ENCODE measurements around the gene CERCAM. TPM values are rescaled to one million over a fixed set of nuclear protein-coding genes. Genes with fewer than 3 reads are reported as not detected.

The CERCAM gene
- polyA plus RNA-seq, 1 donor (not counting 4 experiments of a cell fraction or from before 2014, with no cell fraction given) = 15.9 TPM

- H3K9me1 ChIP-seq (ENCODE audit: control insufficient read depth, extremely low read depth, insufficient read depth, low read length) = no peaks in the 10 kb centered on the region
- TF ChIP-seq, protein P1, sequence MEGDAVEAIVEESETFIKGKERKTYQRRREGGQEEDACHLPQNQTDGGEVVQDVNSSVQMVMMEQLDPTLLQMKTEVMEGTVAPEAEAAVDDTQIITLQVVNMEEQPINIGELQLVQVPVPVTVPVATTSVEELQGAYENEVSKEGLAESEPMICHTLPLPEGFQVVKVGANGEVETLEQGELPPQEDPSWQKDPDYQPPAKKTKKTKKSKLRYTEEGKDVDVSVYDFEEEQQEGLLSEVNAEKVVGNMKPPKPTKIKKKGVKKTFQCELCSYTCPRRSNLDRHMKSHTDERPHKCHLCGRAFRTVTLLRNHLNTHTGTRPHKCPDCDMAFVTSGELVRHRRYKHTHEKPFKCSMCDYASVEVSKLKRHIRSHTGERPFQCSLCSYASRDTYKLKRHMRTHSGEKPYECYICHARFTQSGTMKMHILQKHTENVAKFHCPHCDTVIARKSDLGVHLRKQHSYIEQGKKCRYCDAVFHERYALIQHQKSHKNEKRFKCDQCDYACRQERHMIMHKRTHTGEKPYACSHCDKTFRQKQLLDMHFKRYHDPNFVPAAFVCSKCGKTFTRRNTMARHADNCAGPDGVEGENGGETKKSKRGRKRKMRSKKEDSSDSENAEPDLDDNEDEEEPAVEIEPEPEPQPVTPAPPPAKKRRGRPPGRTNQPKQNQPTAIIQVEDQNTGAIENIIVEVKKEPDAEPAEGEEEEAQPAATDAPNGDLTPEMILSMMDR (optimal IDR thresholded peaks at IDR 0.05 in 1 of 3, IDR thresholded peaks at IDR 0.05 in 1 of 3, conservative IDR thresholded peaks at IDR 0.05 in 1 of 3; ENCODE audit: extremely low read depth in 1 of 3, insufficient read depth in 2 of 3, low read length in 3 of 3) = no peak
- TF ChIP-seq EZH2 (IDR thresholded peaks at IDR 0.05; ENCODE audit: low read length) = no peak
- H3K4me1 ChIP-seq (ENCODE audit: control insufficient read depth, extremely low read depth, insufficient read depth, low read length) = peaks cover under 1% of the 10 kb centered on the region
- no peaks in the 10 kb centered on the region for H4K20me1 ChIP-seq (ENCODE audit: control insufficient read depth, extremely low read depth, insufficient read depth, low read length)
- H3K4me3 ChIP-seq (ENCODE audit: control insufficient read depth in 2 of 3, extremely low read depth in 1 of 3, insufficient read depth in 2 of 3, low read depth in 1 of 3, low read length in 3 of 3) = no peak overlapping the region
- no peak overlapping the region for H3K27ac ChIP-seq (ENCODE audit: control insufficient read depth, insufficient read depth, low read length)
- no peak for FAIRE-seq
- H3K27me3 ChIP-seq (ENCODE audit: control insufficient read depth, extremely low read depth, insufficient read depth, low read length) = no peaks in the 10 kb centered on the region
- no peak for DNase-seq (ENCODE audit: low read depth, low spot score)
- dilution Hi-C loops (cut with MboI; ENCODE audit: extremely low pct_ligation_motif_present, low sequenced_read_pairs) = no loop called here
- no peaks in the 10 kb centered on the region for H3K9me3 ChIP-seq (ENCODE audit: control insufficient read depth, low read depth, low read length)
- peaks cover 0 to 12% of the 10 kb centered on the region in 2 experiments for H3K36me3 ChIP-seq (ENCODE audit: control insufficient read depth in 2 of 2, extremely low read depth in 1 of 2, insufficient read depth in 2 of 2, low read length in 2 of 2)
- no peak overlapping the region for H3K4me2 ChIP-seq (ENCODE audit: control insufficient read depth, extremely low read depth, insufficient read depth, low read depth, low read length)
- no peak overlapping the region for H3K9ac ChIP-seq (ENCODE audit: control insufficient read depth, extremely low read depth, insufficient read depth, low read length)
- no peak overlapping the region for H2AFZ ChIP-seq (ENCODE audit: control insufficient read depth, low read length)
- no peaks in the 10 kb centered on the region for H3K79me2 ChIP-seq (ENCODE audit: control insufficient read depth, insufficient read depth, low read length)
These were observed 8.2 kb downstream of the CERCAM start for GRCh38 chr9:128428644-128429512.

- dilution Hi-C loops (cut with MboI; ENCODE audit: extremely low pct_ligation_motif_present, low sequenced_read_pairs) = no loop called here
- no peaks in the 10 kb centered on the region for H3K9me1 ChIP-seq (ENCODE audit: control insufficient read depth, extremely low read depth, insufficient read depth, low read length)
- H3K79me2 ChIP-seq (ENCODE audit: control insufficient read depth, insufficient read depth, low read length) = no peaks in the 10 kb centered on the region
- DNase-seq (ENCODE audit: low read depth, low spot score) = no peak
- no peaks in the 10 kb centered on the region for H3K27me3 ChIP-seq (ENCODE audit: control insufficient read depth, extremely low read depth, insufficient read depth, low read length)
- no peaks in the 10 kb centered on the region for H4K20me1 ChIP-seq (ENCODE audit: control insufficient read depth, extremely low read depth, insufficient read depth, low read length)
- H3K9ac ChIP-seq (ENCODE audit: control insufficient read depth, extremely low read depth, insufficient read depth, low read length) = no peak overlapping the region
- H3K36me3 ChIP-seq (ENCODE audit: control insufficient read depth in 2 of 2, extremely low read depth in 1 of 2, insufficient read depth in 2 of 2, low read length in 2 of 2) = peaks cover 0 to 13% of the 10 kb centered on the region in 2 experiments
- no peak overlapping the region for H3K4me2 ChIP-seq (ENCODE audit: control insufficient read depth, extremely low read depth, insufficient read depth, low read depth, low read length)
- H2AFZ ChIP-seq (ENCODE audit: control insufficient read depth, low read length) = no peak overlapping the region
- H3K9me3 ChIP-seq (ENCODE audit: control insufficient read depth, low read depth, low read length) = no peaks in the 10 kb centered on the region
- H3K27ac ChIP-seq (ENCODE audit: control insufficient read depth, insufficient read depth, low read length) = no peak overlapping the region
- H3K4me3 ChIP-seq (ENCODE audit: control insufficient read depth in 2 of 3, extremely low read depth in 1 of 3, insufficient read depth in 2 of 3, low read depth in 1 of 3, low read length in 3 of 3) = no peak overlapping the region
- H3K4me1 ChIP-seq (ENCODE audit: control insufficient read depth, extremely low read depth, insufficient read depth, low read length) = no peaks in the 10 kb centered on the region
- TF ChIP-seq, protein P1 (optimal IDR thresholded peaks at IDR 0.05 in 1 of 3, IDR thresholded peaks at IDR 0.05 in 1 of 3, conservative IDR thresholded peaks at IDR 0.05 in 1 of 3; ENCODE audit: extremely low read depth in 1 of 3, insufficient read depth in 2 of 3, low read length in 3 of 3) = no peak
- TF ChIP-seq EZH2 (IDR thresholded peaks at IDR 0.05; ENCODE audit: low read length) = no peak
- no peak for FAIRE-seq
These were observed 8.9 kb downstream of the CERCAM start for GRCh38 chr9:128429513-128430086.

Measured in keratinocyte (primary cell).